ENCODE measurements around the gene DCAF8. TPM values are rescaled to one million over a fixed set of nuclear protein-coding genes. Genes with fewer than 3 reads are reported as not detected.

Gene DCAF8
- total and polyA plus RNA-seq, 7 donors: 45.4 to 204 (median 182) TPM

- 17 to 31% (median 18%) methylated on average over 15 of the region's 15 CpGs for WGBS, 3 donors
- ATAC-seq (peak; percentile 48 to 72 (median 60)), DNase-seq (peak; percentile 55 to 87)
- intact Hi-C loops (cut with DNase I): loop anchor here in 1 of 2 donors (5.0 kb wide), 1 partner anchor 73 kb away; the partner anchor contains the start of gene ATP1A2
- Histone ChIP-seq H3K9me3 (no peaks in the 10 kb centered on the region), H3K27ac (peak within 1 kb of the TSS; percentile 88), H3K27me3 (ENCODE audit: insufficient read depth in 3 of 3, low read length in 2 of 3) (no peaks in the 10 kb centered on the region), H3K4me1 (peaks cover 33% of the 10 kb centered on the region), H3K4me3 (peak within 1 kb of the TSS; percentile 75), H3K36me3 (ENCODE audit: insufficient read depth in 1 of 2, low read depth in 1 of 2) (peaks cover 0 to 6% of the 10 kb centered on the region in 2 donors)
- TF ChIP-seq, protein P1, sequence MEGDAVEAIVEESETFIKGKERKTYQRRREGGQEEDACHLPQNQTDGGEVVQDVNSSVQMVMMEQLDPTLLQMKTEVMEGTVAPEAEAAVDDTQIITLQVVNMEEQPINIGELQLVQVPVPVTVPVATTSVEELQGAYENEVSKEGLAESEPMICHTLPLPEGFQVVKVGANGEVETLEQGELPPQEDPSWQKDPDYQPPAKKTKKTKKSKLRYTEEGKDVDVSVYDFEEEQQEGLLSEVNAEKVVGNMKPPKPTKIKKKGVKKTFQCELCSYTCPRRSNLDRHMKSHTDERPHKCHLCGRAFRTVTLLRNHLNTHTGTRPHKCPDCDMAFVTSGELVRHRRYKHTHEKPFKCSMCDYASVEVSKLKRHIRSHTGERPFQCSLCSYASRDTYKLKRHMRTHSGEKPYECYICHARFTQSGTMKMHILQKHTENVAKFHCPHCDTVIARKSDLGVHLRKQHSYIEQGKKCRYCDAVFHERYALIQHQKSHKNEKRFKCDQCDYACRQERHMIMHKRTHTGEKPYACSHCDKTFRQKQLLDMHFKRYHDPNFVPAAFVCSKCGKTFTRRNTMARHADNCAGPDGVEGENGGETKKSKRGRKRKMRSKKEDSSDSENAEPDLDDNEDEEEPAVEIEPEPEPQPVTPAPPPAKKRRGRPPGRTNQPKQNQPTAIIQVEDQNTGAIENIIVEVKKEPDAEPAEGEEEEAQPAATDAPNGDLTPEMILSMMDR (IDR thresholded peaks at IDR 0.05): no peak
Measured at GRCh38 chr1:160189649-160190625, 72.4 kb downstream of the DCAF8 start, which contains the start of gene CASQ1. Gene CASQ1, plus strand, starts transcription at chr1:160190575. Its CDS starts 177 bp downstream, at chr1:160190752.

DNA sequence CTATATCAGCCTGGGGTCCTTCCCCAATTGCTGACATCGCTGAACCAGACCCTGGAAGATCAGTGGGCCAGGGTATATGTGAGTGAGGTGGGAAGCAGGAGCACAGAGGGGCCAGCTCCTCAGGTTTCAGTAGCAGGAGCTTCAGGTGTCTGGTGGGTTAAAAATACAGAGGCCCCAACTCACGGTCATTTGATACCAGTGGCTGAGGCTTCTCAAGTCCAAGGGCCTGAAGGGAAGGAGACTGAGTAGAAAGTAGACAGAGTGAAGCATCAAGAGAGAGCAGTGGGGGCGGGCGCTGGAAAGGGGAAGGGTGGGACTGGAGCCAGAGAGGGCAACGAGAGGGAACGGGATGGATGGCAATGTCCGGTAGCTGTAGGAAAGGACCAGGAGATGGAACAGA is 74.0 kb downstream of the DCAF8 start:
- no peaks in the 10 kb centered on the region for H3K36me3 ChIP-seq (ENCODE audit: insufficient read depth in 1 of 2, low read depth in 1 of 2)
- no peaks in the 10 kb centered on the region for H3K27me3 ChIP-seq (ENCODE audit: insufficient read depth in 3 of 3, low read length in 2 of 3)
- no peak for ATAC-seq
- H3K4me1 ChIP-seq: peaks cover 33% of the 10 kb centered on the region
- WGBS, 3 donors: 36 to 64% (median 51%) methylated on average over 7 of the region's 7 CpGs
- intact Hi-C loops (cut with DNase I): no loop called here
- H3K9me3 ChIP-seq: no peaks in the 10 kb centered on the region
- TF ChIP-seq, protein P1 (IDR thresholded peaks at IDR 0.05): no peak
- peak overlapping the region; percentile 75 for H3K4me3 ChIP-seq
- peak overlapping the region; percentile 88 for H3K27ac ChIP-seq
- no peak for DNase-seq

- intact Hi-C loops (cut with DNase I): no loop called here
- no peak for DNase-seq
- no peak for ATAC-seq
- Histone ChIP-seq H3K4me1 (peaks cover 30% of the 10 kb centered on the region), H3K4me3 (no peak overlapping the region), H3K27ac (peak overlapping the region; percentile 88), H3K36me3 (ENCODE audit: insufficient read depth in 1 of 2, low read depth in 1 of 2) (no peaks in the 10 kb centered on the region), H3K9me3 (no peaks in the 10 kb centered on the region), H3K27me3 (ENCODE audit: insufficient read depth in 3 of 3, low read length in 2 of 3) (no peaks in the 10 kb centered on the region)
- TF ChIP-seq, protein P1 (IDR thresholded peaks at IDR 0.05): no peak
- WGBS, 3 donors: 77 to 83% (median 80%) methylated on average over 7 of the region's 7 CpGs
Measured at GRCh38 chr1:160187407-160187806, 74.9 kb downstream of the DCAF8 start.

- ATAC-seq (no peak), DNase-seq (no peak)
- Histone ChIP-seq H3K4me1 (peaks cover 30% of the 10 kb centered on the region), H3K9me3 (no peaks in the 10 kb centered on the region), H3K27ac (peak overlapping the region; percentile 88), H3K4me3 (no peak overlapping the region), H3K36me3 (ENCODE audit: insufficient read depth in 1 of 2, low read depth in 1 of 2) (no peaks in the 10 kb centered on the region), H3K27me3 (ENCODE audit: insufficient read depth in 3 of 3, low read length in 2 of 3) (no peaks in the 10 kb centered on the region)
- 64 to 70% (median 65%) methylated on average over 2 of the region's 2 CpGs for WGBS, 3 donors
- intact Hi-C loops (cut with DNase I): no loop called here
- TF ChIP-seq, protein P1 (IDR thresholded peaks at IDR 0.05): no peak
Measured at GRCh38 chr1:160186729-160187128, 75.6 kb downstream of the DCAF8 start.

Measured in psoas muscle (tissue), 8 donors.